ENCODE measurements around the gene ECHDC3.
A peak's percentile ranks its signal among the peaks of the same experiment; 100 is the strongest.
"Not testable (repeated sequence)": the region's sequence is repeated elsewhere in the genome, so short reads cannot be mapped to it uniquely, and the experiment has no call there.

Gene ECHDC3

DNA sequence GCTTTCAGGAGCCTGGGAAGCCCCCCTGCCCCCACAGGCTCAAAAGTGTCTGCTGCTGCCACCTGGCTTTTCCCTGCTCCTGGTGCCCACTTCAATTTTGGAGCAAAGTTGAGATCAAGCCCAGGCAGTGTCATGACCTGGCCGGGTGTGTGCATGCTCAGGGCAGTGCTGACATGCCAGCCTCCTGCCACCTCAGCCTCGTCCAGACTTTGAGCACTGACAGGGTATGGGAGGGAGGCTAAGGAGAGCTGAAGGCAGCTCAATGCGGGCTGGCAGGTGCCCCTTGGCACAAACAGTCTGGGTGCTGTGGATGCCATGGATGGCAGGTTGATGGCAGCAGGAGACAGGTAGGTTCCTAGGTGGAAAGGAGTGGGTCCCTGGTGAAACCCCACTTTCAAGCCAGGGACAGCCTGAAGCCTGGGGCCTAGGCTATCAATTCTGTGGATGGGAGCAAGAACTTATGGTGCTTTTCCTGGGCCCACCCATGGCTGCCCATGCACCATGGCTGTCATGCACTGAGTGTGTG is 12.3 kb upstream of the ECHDC3 start:
- no peak overlapping the region for H3K4me3 Mint-ChIP-seq
- no peaks in the 10 kb centered on the region for H3K27me3 Mint-ChIP-seq (ENCODE audit: low read depth, poor library complexity)
- DNase-seq = no peak
- H3K9me3 Mint-ChIP-seq = peaks cover 35% of the 10 kb centered on the region
- H3K36me3 Mint-ChIP-seq (ENCODE audit: low read depth) = peaks cover 9% of the 10 kb centered on the region
- TF ChIP-seq, protein P1, sequence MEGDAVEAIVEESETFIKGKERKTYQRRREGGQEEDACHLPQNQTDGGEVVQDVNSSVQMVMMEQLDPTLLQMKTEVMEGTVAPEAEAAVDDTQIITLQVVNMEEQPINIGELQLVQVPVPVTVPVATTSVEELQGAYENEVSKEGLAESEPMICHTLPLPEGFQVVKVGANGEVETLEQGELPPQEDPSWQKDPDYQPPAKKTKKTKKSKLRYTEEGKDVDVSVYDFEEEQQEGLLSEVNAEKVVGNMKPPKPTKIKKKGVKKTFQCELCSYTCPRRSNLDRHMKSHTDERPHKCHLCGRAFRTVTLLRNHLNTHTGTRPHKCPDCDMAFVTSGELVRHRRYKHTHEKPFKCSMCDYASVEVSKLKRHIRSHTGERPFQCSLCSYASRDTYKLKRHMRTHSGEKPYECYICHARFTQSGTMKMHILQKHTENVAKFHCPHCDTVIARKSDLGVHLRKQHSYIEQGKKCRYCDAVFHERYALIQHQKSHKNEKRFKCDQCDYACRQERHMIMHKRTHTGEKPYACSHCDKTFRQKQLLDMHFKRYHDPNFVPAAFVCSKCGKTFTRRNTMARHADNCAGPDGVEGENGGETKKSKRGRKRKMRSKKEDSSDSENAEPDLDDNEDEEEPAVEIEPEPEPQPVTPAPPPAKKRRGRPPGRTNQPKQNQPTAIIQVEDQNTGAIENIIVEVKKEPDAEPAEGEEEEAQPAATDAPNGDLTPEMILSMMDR (IDR thresholded peaks at IDR 0.05) = no peak
- peaks cover 17% of the 10 kb centered on the region for H3K4me1 Mint-ChIP-seq
- no peak overlapping the region for H3K27ac Mint-ChIP-seq

DNA sequence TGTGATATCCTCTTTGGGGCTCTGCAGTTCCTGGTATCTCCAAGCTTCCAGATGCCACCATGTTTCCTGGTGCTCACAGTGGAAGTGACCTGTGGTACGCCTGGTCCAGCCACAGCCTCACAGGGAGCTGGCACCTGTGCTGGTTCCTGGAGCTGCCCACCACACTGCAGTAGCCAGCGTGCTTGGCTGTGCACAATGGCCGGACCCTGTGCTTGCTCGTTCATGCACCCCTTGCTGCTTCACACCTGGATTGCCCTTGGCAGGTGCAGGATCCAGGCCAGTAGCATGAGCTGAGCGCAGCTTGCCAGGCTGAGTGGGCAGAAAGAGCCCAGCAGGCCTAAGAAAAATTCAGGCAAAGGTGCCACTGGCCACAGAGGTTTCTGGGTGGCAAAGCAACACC is 11.4 kb upstream of the ECHDC3 start:
- Mint-ChIP-seq H3K4me3 (no peak overlapping the region), H3K4me1 (peaks cover 11% of the 10 kb centered on the region), H3K9me3 (peaks cover 35% of the 10 kb centered on the region), H3K27me3 (ENCODE audit: low read depth, poor library complexity) (no peaks in the 10 kb centered on the region), H3K36me3 (ENCODE audit: low read depth) (peaks cover 9% of the 10 kb centered on the region), H3K27ac (no peak overlapping the region)
- TF ChIP-seq, protein P1 (IDR thresholded peaks at IDR 0.05) = no peak
- DNase-seq = no peak

DNA sequence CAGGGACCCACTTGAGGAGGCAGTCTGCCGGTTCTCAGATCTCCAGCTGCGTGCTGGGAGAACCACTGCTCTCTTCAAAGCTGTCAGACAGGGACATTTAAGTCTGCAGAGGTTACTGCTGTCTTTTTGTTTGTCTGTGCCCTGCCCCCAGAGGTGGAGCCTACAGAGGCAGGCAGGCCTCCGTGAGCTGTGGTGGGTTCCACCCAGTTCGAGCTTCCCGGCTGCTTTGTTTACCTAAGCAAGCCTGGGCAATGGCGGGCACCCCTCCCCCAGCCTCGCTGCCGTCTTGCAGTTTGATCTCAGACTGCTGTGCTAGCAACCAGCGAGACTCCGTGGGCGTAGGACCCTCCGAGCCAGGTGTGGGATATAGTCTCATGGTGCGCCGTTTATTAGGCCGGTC is 5.4 kb upstream of the ECHDC3 start:
- Mint-ChIP-seq H3K9me3 (peaks cover 42% of the 10 kb centered on the region), H3K36me3 (ENCODE audit: low read depth) (peaks cover 29% of the 10 kb centered on the region), H3K4me1 (peaks cover 27% of the 10 kb centered on the region)
- H3K27ac Mint-ChIP-seq; H3K27me3 Mint-ChIP-seq (ENCODE audit: low read depth, poor library complexity); DNase-seq; H3K4me3 Mint-ChIP-seq: not testable (repeated sequence)

DNA sequence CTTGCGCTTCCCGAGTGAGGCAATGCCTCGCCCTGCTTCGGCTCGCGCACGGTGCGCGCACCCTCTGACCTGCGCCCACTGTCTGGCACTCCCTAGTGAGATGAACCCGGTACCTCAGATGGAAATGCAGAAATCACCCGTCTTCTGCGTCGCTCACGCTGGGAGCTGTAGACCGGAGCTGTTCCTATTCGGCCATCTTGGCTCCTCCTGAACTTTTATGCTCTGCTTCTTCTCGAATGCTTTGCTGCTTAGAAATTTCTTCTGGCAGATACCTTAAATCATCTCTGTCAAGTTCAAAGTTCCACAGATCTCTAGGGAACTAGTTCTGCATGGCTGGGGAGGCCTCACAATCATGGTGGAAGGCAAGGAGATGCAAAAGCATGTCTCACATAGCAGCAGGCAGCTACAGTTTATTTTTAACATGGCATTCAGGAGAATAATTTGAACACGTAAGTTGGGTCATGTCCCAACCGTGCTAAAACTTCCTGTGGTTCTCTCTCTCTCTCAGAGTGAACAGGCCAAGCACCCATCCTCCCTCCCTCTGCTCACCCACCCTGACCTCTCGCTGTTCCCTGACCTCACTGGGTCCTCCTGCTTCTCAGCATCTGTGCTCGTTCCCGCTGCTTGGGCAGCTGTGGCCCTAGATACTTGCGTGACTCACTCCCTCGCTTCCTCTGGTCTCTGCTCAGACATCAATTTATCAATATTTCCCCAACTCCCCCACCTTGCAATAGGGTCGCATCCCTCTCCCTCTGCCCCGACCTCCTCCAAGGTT is 4.7 kb upstream of the ECHDC3 start:
- H3K36me3 Mint-ChIP-seq (ENCODE audit: low read depth) = peaks cover 29% of the 10 kb centered on the region
- peak overlapping the region; percentile 76 for H3K4me3 Mint-ChIP-seq
- not testable (repeated sequence) for DNase-seq; H3K27me3 Mint-ChIP-seq (ENCODE audit: low read depth, poor library complexity)
- peaks cover 42% of the 10 kb centered on the region for H3K9me3 Mint-ChIP-seq
- peak overlapping the region; percentile 98 for H3K27ac Mint-ChIP-seq
- H3K4me1 Mint-ChIP-seq = peaks cover 27% of the 10 kb centered on the region

DNA sequence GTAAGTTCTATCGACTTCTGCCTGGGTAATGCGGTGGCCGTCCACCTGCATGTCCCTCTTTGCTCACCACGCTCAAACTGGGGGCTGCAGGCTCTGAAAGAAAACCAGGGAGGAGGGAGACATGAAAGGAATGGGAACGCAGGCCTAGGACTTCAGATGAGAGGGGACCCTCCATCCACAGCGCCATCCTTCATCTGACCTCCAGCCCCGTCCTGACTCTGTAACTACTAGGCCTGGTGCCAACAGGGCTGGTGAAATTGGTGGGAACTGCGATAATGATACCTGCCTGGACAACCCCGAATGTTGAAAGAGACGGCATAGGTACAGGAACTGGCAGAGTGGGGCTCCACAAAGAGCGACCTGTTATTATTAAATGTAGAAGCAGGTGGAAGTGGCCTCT is 1.3 kb upstream of the ECHDC3 start:
- TF ChIP-seq, protein P1 (IDR thresholded peaks at IDR 0.05) = no peak
- Mint-ChIP-seq H3K4me1 (peaks cover 32% of the 10 kb centered on the region), H3K4me3 (no peak overlapping the region), H3K27ac (no peak overlapping the region), H3K36me3 (ENCODE audit: low read depth) (peaks cover 45% of the 10 kb centered on the region), H3K27me3 (ENCODE audit: low read depth, poor library complexity) (peaks cover 23% of the 10 kb centered on the region), H3K9me3 (peaks cover 50% of the 10 kb centered on the region)
- DNase-seq = no peak

DNA sequence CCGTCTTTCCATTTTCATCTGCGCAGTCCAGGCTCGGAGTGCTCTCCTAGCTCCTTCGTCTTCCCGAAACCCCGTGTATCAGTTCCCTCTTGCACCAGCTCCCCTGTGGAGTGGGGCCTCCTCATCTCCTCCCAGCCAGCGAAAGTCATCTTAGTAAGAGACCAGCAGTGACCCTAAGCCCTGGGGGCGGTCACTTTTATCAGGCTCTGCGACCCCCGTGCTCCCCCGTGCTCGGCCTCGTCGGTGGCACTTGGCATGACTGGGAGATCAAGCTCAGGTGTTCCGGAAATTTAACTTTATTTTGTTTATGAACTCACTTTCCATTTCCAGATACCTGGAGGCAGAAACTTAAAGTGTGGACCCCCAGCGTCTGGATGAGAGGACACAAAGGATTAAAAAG is 574 bp upstream of the ECHDC3 start:
- Mint-ChIP-seq H3K9me3 (peaks cover 50% of the 10 kb centered on the region), H3K4me1 (peaks cover 32% of the 10 kb centered on the region), H3K4me3 (peak overlapping the region; percentile 65), H3K36me3 (ENCODE audit: low read depth) (peaks cover 45% of the 10 kb centered on the region), H3K27ac (no peak overlapping the region), H3K27me3 (ENCODE audit: low read depth, poor library complexity) (peaks cover 24% of the 10 kb centered on the region)
- no peak for DNase-seq
- TF ChIP-seq, protein P1 (IDR thresholded peaks at IDR 0.05) = no peak

Data from nephron progenitor cell (in vitro differentiated cells).